ENCODE results near the gene MDM1. TPM values are rescaled to one million over a fixed set of nuclear protein-coding genes. Genes with fewer than 3 reads are reported as not detected.

Gene MDM1
- total and polyA plus RNA-seq, 2 of the 13 experiments (the other 11 are each of a cell fraction or from before 2014, with no cell fraction given) = 4.6 to 15.2 TPM

- TF ChIP-seq ZNF333 (CRISPR knock-in tag; IDR thresholded peaks at IDR 0.05; ENCODE audit: borderline replicate concordance) (no peak), CSRNP1 (CRISPR knock-in tag; IDR thresholded peaks at IDR 0.05) (no peak)
Measured at GRCh38 chr12:68345763-68346162, 13.6 kb upstream of the MDM1 start (continued).

- no TSS peak for BruUV-seq (replicated peaks)
- intact Hi-C loops (cut with micrococcal nuclease; ENCODE audit: unreplicated experiment) = loop anchor here (5.0 kb wide), 1 partner anchor 268 kb away; the partner anchor contains the start of gene RAP1B
- H3K4me2 ChIP-seq (ENCODE audit: low read depth, low read length) = no peak overlapping the region
- H3K9me3 ChIP-seq (ENCODE audit: low read length) = no peaks in the 10 kb centered on the region
- no peak overlapping the region for H2AFZ ChIP-seq (ENCODE audit: low read length)
- peaks cover 52% of the 10 kb centered on the region for H3K4me1 ChIP-seq (ENCODE audit: insufficient read depth, low read length)
- H3K36me3 ChIP-seq (replicated peaks in 1 of 2; ENCODE audit: control insufficient read depth in 1 of 2, insufficient read depth in 2 of 2, low read length in 2 of 2) = no peaks in the 10 kb centered on the region
- no peak overlapping the region for H3K4me3 ChIP-seq (replicated peaks in 1 of 3; ENCODE audit: insufficient read depth in 1 of 3, low read depth in 2 of 3, low read length in 3 of 3)
- H3K27me3 ChIP-seq (ENCODE audit: control insufficient read depth in 1 of 2, insufficient read depth in 2 of 2, low read length in 2 of 2) = no peaks in the 10 kb centered on the region
- no peak overlapping the region for H3K9ac ChIP-seq (ENCODE audit: insufficient read depth, low read depth, low read length)
- CTCF ChIA-PET (ENCODE audit: low intra/inter-chr PET ratio, low total read pairs) = no interaction called here
- peak; percentile 87 for ATAC-seq
- WGBS (ENCODE audit: low lambda C conversion rate) = 2% methylated on average over 2 of the region's 2 CpGs
- H3K79me2 ChIP-seq (ENCODE audit: insufficient read depth, low read length) = no peaks in the 10 kb centered on the region
- FAIRE-seq = peak; percentile 81
- H4K20me1 ChIP-seq (ENCODE audit: insufficient read depth, low read length) = no peaks in the 10 kb centered on the region
- H3K27ac ChIP-seq (ENCODE audit: extremely low read length, insufficient read depth, low read length) = peak overlapping the region; percentile 28
- peak; percentile 86 for DNase-seq (ENCODE audit: low spot score)
- POLR2A ChIA-PET = no interaction called here
- in situ Hi-C loops (cut with HindIII; ENCODE audit: extremely low pct_ligation_motif_present, low pct_unique_long_range_greater_than_20kb) = loop anchor here (10.0 kb wide), 1 partner anchor 341 kb away; the partner anchor contains the start of gene NUP107
- TF ChIP-seq HHEX (CRISPR knock-in tag; IDR thresholded peaks at IDR 0.05) (peak; percentile 16; the same call in 1 of the 2 replicates), ZNF737 (CRISPR knock-in tag; IDR thresholded peaks at IDR 0.05; ENCODE audit: borderline replicate concordance) (no peak), KDM3A (CRISPR knock-in tag; IDR thresholded peaks at IDR 0.05; ENCODE audit: low read depth) (no peak), DBP (CRISPR knock-in tag; IDR thresholded peaks at IDR 0.05; ENCODE audit: not compliant biosample characterization) (no peak), ZFP62 (CRISPR knock-in tag; IDR thresholded peaks at IDR 0.05) (no peak), PHB2 (IDR thresholded peaks at IDR 0.05; ENCODE audit: partially characterized antibody) (no peak), MEIS1 (CRISPR knock-in tag; IDR thresholded peaks at IDR 0.05; ENCODE audit: borderline replicate concordance) (no peak), ZNF142 (CRISPR knock-in tag; IDR thresholded peaks at IDR 0.05) (no peak), ZXDC (CRISPR knock-in tag; IDR thresholded peaks at IDR 0.05) (no peak), GFI1 (CRISPR knock-in tag; IDR thresholded peaks at IDR 0.05; ENCODE audit: borderline replicate concordance) (peak; percentile 51)
Measured at GRCh38 chr12:68344126-68344525, 12.0 kb upstream of the MDM1 start.
